GM18907 (cell line): Measurements from ENCODE around the gene TMEM61.
"Not testable (repeated sequence)": the region's sequence is repeated elsewhere in the genome, so short reads cannot be mapped to it uniquely, and the experiment has no call there.

ENCODE experiments used
- ATAC-seq: cut with Tn5 transposase; IDR thresholded peaks from one replicate; pipeline ENCODE4 v1.9.1; 2021; ENCODE audit warnings: mild to moderate bottlenecking, moderate library complexity; ENCODE audit not compliant: unreplicated experiment

Gene TMEM61

GRCh38 chr1:54959241-54959640, 21.2 kb upstream of the TMEM61 start:
- ATAC-seq = no peak

GRCh38 chr1:54962612-54963395, 17.6 kb upstream of the TMEM61 start:
- ATAC-seq = no peak

- not testable (repeated sequence) for ATAC-seq
Measured at GRCh38 chr1:54963829-54964228, 16.6 kb upstream of the TMEM61 start.

- peak; percentile 77 for ATAC-seq
Measured at GRCh38 chr1:54965624-54966340, 14.6 kb upstream of the TMEM61 start.

- no peak for ATAC-seq
Measured at GRCh38 chr1:54967372-54967771, 13.1 kb upstream of the TMEM61 start.

GRCh38 chr1:54968551-54968950, 11.9 kb upstream of the TMEM61 start:
- ATAC-seq = no peak

- ATAC-seq = no peak
Measured at GRCh38 chr1:54969879-54970278, 10.5 kb upstream of the TMEM61 start.

GRCh38 chr1:54970901-54971300, 9.5 kb upstream of the TMEM61 start:
- no peak for ATAC-seq

GRCh38 chr1:54971317-54971791, 9.1 kb upstream of the TMEM61 start:
- ATAC-seq = peak; percentile 84

GRCh38 chr1:54972436-54972835, 8.0 kb upstream of the TMEM61 start:
- ATAC-seq = no peak

- no peak for ATAC-seq
Measured at GRCh38 chr1:54973205-54973921, 7.1 kb upstream of the TMEM61 start.

GRCh38 chr1:54975356-54976108, 4.9 kb upstream of the TMEM61 start:
- ATAC-seq = no peak

GRCh38 chr1:54976747-54977146, 3.7 kb upstream of the TMEM61 start:
- no peak for ATAC-seq

- ATAC-seq = no peak
Measured at GRCh38 chr1:54977533-54978297, 2.7 kb upstream of the TMEM61 start.

GRCh38 chr1:54978528-54979326, 1.7 kb upstream of the TMEM61 start:
- ATAC-seq = no peak

GRCh38 chr1:54979327-54979891, 1.0 kb upstream of the TMEM61 start:
- ATAC-seq = no peak

- no peak for ATAC-seq
Measured at GRCh38 chr1:54980046-54980527, 341 bp upstream of the TMEM61 start.

GRCh38 chr1:54981466-54981865, 1.0 kb downstream of the TMEM61 start:
- ATAC-seq = no peak

GRCh38 chr1:54982739-54983138, 2.3 kb downstream of the TMEM61 start:
- ATAC-seq = no peak
